K562 (cell line): ENCODE measurements around the gene PPP1R10. TPM values are rescaled to one million over a fixed set of nuclear protein-coding genes. Genes with fewer than 3 reads are reported as not detected.

Experiments
- ASH1L ChIP-seq: fragments of 450-650 bp; IDR thresholded peaks from 2 replicates; pipeline ENCODE4 v1.6.1; 2018; ENCODE audit warnings: borderline replicate concordance, mild to moderate bottlenecking, low read depth; ENCODE audit not compliant: partially characterized antibody
- BRCA1 ChIP-seq, 2 experiments: fragments of 450-650 bp in 1 of 2; sonication (generic) in 1 of 2; formaldehyde crosslinking in 1 of 2; IDR thresholded peaks; 2 replicates each; pipeline versions ENCODE4 v1.5.0 to v1.6.1; 2017 to 2020; ENCODE audit warnings: mild to moderate bottlenecking in 1 of 2, missing genetic modification reagents in 1 of 2
- FOXJ3 ChIP-seq: sonication (generic); formaldehyde crosslinking; IDR thresholded peaks from 2 replicates; pipeline ENCODE4 v1.4.0; 2020; ENCODE audit warnings: mild to moderate bottlenecking, missing genetic modification reagents
- GATAD2A ChIP-seq: fragments of 450-650 bp; IDR thresholded peaks from 2 replicates; pipeline ENCODE4 v1.6.1; 2017
- HOXB6 ChIP-seq: fragments of 250-450 bp; sonication (Bioruptor Pico); IDR thresholded peaks from 2 replicates; pipeline ENCODE4 v1.5.1; 2022; ENCODE audit warnings: mild to moderate bottlenecking, borderline replicate concordance
- ILF3 ChIP-seq: fragments of 450-650 bp; IDR thresholded peaks from 2 replicates; pipeline ENCODE4 v1.6.1; 2018; ENCODE audit warnings: antibody characterized with exemption, mild to moderate bottlenecking, moderate library complexity, borderline replicate concordance
- JUND ChIP-seq, 2 experiments: IDR thresholded peaks; 2 replicates in 1 of 2; 3 replicates in 1 of 2; pipeline ENCODE4 v1.6.1; 2011; ENCODE audit warnings: borderline replicate concordance in 2 of 2, low read depth in 2 of 2, low read length in 2 of 2, improper control_type of control experiment in 1 of 2, missing biosample characterization in 1 of 2, missing genetic modification characterization in 1 of 2, missing genetic modification reagents in 1 of 2
- NELFE ChIP-seq: IDR thresholded peaks from 2 replicates; pipeline ENCODE4 v1.6.1; 2011; ENCODE audit warnings: mild to moderate bottlenecking; ENCODE audit not compliant: insufficient read depth, insufficient read length
- NR2C2 ChIP-seq, 2 experiments: fragments of 200-800 bp in 1 of 2; sonication (Bioruptor generic) in 1 of 2; sonication (generic) in 1 of 2; formaldehyde crosslinking in 1 of 2; IDR thresholded peaks; 2 replicates each; pipeline versions ENCODE4 v1.6.1 to v1.8.0; 2016 to 2022; ENCODE audit warnings: mild to moderate bottlenecking in 1 of 2, missing compliant biosample characterization in 1 of 2, missing genetic modification characterization in 1 of 2, missing genetic modification reagents in 1 of 2
- PHB ChIP-seq: fragments of 250-450 bp; sonication (Bioruptor Pico); IDR thresholded peaks from 2 replicates; pipeline ENCODE4 v1.5.0; 2021
- PHF21A ChIP-seq: fragments of 450-650 bp; IDR thresholded peaks from 2 replicates; pipeline ENCODE4 v1.6.1; 2017; ENCODE audit warnings: low read depth, borderline replicate concordance
- SIRT6 ChIP-seq: IDR thresholded peaks from one replicate; pipeline ENCODE4 v1.6.1; 2012; ENCODE audit warnings: low read depth, mild to moderate bottlenecking, control low read depth, inconsistent platforms, low read length, moderate library complexity
- SNIP1 ChIP-seq: fragments of 450-650 bp; IDR thresholded peaks from 2 replicates; pipeline ENCODE4 v1.7.1; 2017; ENCODE audit warnings: low read depth, mild to moderate bottlenecking
- TAF7 ChIP-seq: fragments of 450-650 bp; IDR thresholded peaks from 2 replicates; pipeline ENCODE4 v1.6.1; 2016; ENCODE audit warnings: missing genetic modification characterization, missing compliant biosample characterization
- U2AF2 ChIP-seq: fragments of 200-400 bp; formaldehyde crosslinking; optimal IDR thresholded peaks from 2 replicates; pipeline ENCODE3; 2017; ENCODE audit warnings: low read depth, mild to moderate bottlenecking, low read length
- ZNF140 ChIP-seq: fragments of 250-450 bp; sonication (Bioruptor Pico); IDR thresholded peaks from 2 replicates; pipeline ENCODE4 v1.8.0; 2021; ENCODE audit warnings: moderate library complexity, mild to moderate bottlenecking, inconsistent platforms
- polyA plus RNA-seq, 8 experiments: library from polyadenylated mRNA; depleted of rRNA in 4 of 8; stranded (reverse) in 5 of 8; unstranded in 3 of 8; fragments of >200 nt; fragmentation: Nextera tagmentation in 2 of 8; fragmentation: Illumina TruSeq in 1 of 8; extraction: Ambion mirVana in 2 of 8; extraction: Trizol in 1 of 8; gene quantifications; 2 replicates each; pipeline versions ENCODE4 v1.2.1 to v1.2.3, GENCODE V29; 2011 to 2014; ENCODE audit warnings: inconsistent platforms in 1 of 8, missing spikeins in 1 of 8
- total RNA-seq, 7 experiments: library from RNA; depleted of rRNA in 6 of 7; stranded (reverse); fragments of >200 nt in 6 of 7; fragmentation: Illumina TruSeq in 2 of 7; extraction: Trizol in 2 of 7; gene quantifications; 2 replicates each; pipeline versions ENCODE4 v1.2.1 to v1.2.3, GENCODE V29; 2011 to 2021; ENCODE audit warnings: low replicate concordance in 1 of 7
- TF ChIP-seq, protein P1 (sequence below): fragments of 450-650 bp; formaldehyde crosslinking; IDR thresholded peaks from 2 replicates; pipeline ENCODE4 v1.4.0; 2020; ENCODE audit warnings: mild to moderate bottlenecking, moderate library complexity
- TF ChIP-seq, protein P2 (sequence below): sonication (generic); formaldehyde crosslinking; IDR thresholded peaks from 2 replicates; pipeline ENCODE4 v1.9.0; 2022; ENCODE audit warnings: mild to moderate bottlenecking, missing genetic modification reagents
- TF ChIP-seq, protein P3 (sequence below): fragments of 450-650 bp; formaldehyde crosslinking; IDR thresholded peaks from 2 replicates; pipeline ENCODE4 v1.4.0; 2020; ENCODE audit warnings: mild to moderate bottlenecking, mixed read lengths
- TF ChIP-seq, protein P4 (sequence below): fragments of 450-650 bp; IDR thresholded peaks from 2 replicates; pipeline ENCODE4 v1.6.1; 2018; ENCODE audit not compliant: partially characterized antibody

The PPP1R10 gene
- total and polyA plus RNA-seq, 9 of the 15 experiments (the other 6 are each of a cell fraction or from before 2014, with no cell fraction given), result 14.1 to 65.5 (median 32.6) TPM

DNA sequence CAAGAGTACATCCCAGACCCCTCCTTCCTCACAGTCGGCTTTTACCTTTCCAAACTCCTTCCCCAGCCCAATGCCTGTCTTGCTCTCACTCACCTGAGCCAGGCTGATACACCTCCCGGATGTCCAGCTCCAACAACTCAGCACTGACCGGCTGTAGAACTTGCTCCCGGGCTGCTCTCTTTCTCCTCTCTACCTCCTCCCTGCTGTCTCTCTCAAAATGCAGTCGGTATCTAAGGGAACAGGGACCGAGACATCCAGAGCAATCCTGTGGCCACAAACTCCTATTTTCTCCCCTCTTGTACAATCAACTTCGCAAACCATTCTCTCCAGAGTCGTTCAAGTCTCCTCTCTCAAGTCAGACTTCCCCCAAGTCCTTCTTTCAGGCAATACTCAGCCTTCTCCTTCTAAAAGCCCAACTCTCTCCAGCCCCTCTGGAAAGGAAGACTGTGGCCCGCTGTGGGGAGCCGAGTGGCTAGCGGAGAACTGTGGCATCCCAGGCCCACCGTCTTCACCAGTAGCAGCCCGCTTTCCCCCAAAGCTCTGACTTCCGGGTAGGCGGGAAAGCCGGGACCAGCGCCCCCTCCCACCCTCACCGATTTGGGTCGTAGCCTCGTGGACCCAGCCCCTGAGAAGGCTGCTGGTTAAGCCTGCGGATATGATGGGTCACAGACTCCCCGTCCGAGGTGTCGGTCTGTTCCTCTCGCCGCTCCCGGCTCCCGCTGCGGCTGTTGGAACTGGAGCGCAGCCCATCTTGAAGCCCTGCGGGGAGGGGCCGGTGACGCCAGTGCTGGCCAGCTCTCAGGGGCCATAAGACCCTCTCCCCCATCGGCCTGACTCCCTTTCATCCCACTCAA lies 61.9 kb downstream of the PPP1R10 start (continued):
- TF ChIP-seq, protein P1, sequence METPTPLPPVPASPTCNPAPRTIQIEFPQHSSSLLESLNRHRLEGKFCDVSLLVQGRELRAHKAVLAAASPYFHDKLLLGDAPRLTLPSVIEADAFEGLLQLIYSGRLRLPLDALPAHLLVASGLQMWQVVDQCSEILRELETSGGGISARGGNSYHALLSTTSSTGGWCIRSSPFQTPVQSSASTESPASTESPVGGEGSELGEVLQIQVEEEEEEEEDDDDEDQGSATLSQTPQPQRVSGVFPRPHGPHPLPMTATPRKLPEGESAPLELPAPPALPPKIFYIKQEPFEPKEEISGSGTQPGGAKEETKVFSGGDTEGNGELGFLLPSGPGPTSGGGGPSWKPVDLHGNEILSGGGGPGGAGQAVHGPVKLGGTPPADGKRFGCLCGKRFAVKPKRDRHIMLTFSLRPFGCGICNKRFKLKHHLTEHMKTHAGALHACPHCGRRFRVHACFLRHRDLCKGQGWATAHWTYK (CRISPR knock-in tag), result peak; percentile 13; the same call in 1 of the 2 replicates
- TF ChIP-seq GATAD2A (0 out of 2 replicates have a peak, but pooled peaks have one; percentile 48), ZNF140 (CRISPR knock-in tag) (no peak), FOXJ3 (CRISPR knock-in tag) (no peak), SIRT6 (no peak), NR2C2 (CRISPR knock-in tag; IDR thresholded peaks at IDR 0.05) (0 out of 2 replicates have a peak, but pooled peaks have one; percentile 48), NR2C2 (tag; IDR thresholded peaks at IDR 0.05) (no peak), SNIP1 (no peak), JUND (IDR thresholded peaks at IDR 0.05; ENCODE audit: borderline replicate concordance, low read depth, low read length) (0 out of 2 replicates have a peak, but pooled peaks have one; percentile 9), JUND (tag; IDR thresholded peaks at IDR 0.05; ENCODE audit: borderline replicate concordance, low read depth, low read length) (no peak), PHB (no peak), HOXB6 (CRISPR knock-in tag) (no peak), NELFE (no peak), ILF3 (no peak), BRCA1 (IDR thresholded peaks at IDR 0.05) (no peak), BRCA1 (CRISPR knock-in tag; IDR thresholded peaks at IDR 0.05) (no peak), U2AF2 (no peak), TAF7 (tag) (no peak), ASH1L (no peak), PHF21A (no peak)
- TF ChIP-seq, protein P2, sequence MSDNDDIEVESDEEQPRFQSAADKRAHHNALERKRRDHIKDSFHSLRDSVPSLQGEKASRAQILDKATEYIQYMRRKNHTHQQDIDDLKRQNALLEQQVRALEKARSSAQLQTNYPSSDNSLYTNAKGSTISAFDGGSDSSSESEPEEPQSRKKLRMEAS (CRISPR knock-in tag), result no peak
- TF ChIP-seq, protein P3, sequence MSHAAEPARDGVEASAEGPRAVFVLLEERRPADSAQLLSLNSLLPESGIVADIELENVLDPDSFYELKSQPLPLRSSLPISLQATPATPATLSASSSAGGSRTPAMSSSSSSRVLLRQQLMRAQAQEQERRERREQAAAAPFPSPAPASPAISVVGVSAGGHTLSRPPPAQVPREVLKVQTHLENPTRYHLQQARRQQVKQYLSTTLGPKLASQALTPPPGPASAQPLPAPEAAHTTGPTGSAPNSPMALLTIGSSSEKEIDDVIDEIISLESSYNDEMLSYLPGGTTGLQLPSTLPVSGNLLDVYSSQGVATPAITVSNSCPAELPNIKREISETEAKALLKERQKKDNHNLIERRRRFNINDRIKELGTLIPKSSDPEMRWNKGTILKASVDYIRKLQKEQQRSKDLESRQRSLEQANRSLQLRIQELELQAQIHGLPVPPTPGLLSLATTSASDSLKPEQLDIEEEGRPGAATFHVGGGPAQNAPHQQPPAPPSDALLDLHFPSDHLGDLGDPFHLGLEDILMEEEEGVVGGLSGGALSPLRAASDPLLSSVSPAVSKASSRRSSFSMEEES (CRISPR knock-in tag), result no peak
- TF ChIP-seq, protein P4, sequence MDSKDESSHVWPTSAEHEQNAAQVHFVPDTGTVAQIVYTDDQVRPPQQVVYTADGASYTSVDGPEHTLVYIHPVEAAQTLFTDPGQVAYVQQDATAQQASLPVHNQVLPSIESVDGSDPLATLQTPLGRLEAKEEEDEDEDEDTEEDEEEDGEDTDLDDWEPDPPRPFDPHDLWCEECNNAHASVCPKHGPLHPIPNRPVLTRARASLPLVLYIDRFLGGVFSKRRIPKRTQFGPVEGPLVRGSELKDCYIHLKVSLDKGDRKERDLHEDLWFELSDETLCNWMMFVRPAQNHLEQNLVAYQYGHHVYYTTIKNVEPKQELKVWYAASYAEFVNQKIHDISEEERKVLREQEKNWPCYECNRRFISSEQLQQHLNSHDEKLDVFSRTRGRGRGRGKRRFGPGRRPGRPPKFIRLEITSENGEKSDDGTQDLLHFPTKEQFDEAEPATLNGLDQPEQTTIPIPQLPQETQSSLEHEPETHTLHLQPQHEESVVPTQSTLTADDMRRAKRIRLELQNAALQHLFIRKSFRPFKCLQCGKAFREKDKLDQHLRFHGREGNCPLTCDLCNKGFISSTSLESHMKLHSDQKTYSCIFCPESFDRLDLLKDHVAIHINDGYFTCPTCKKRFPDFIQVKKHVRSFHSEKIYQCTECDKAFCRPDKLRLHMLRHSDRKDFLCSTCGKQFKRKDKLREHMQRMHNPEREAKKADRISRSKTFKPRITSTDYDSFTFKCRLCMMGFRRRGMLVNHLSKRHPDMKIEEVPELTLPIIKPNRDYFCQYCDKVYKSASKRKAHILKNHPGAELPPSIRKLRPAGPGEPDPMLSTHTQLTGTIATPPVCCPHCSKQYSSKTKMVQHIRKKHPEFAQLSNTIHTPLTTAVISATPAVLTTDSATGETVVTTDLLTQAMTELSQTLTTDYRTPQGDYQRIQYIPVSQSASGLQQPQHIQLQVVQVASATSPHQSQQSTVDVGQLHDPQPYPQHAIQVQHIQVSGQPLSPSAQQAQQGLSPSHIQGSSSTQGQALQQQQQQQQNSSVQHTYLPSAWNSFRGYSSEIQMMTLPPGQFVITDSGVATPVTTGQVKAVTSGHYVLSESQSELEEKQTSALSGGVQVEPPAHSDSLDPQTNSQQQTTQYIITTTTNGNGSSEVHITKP, result no peak
